Neural cell (in vitro differentiated cells): ENCODE results near the gene JAZF1.

Experiments
- MXI1 ChIP-seq: fragments of 450-650 bp; conservative IDR thresholded peaks from 2 replicates; pipeline ENCODE4 v1.6.1; 2014; ENCODE audit warnings: antibody characterized with exemption, mild to moderate bottlenecking; ENCODE audit not compliant: poor library complexity, severe bottlenecking
- TAF1 ChIP-seq: IDR thresholded peaks from 2 replicates; pipeline ENCODE4 v1.6.1; 2012; ENCODE audit warnings: low read depth

GRCh38 chr7:28112012-28112411, 68.6 kb downstream of the JAZF1 start:
- TF ChIP-seq TAF1 = no peak
- no peak for TF ChIP-seq MXI1
